NCI-H510A treated with DMSO at 0.1 percent for 48 hours (cell line): Measurements from ENCODE around the gene CHML.

Source experiments
- DNase-seq: peaks from one replicate; lab custom pipeline; 2025; lab: John Stamatoyannopoulos, UW

CHML gene

GRCh38 chr1:241646201-241646600 lies 6.0 kb upstream of the CHML start:
- DNase-seq, result no peak

GRCh38 chr1:241645199-241645598 lies 5.0 kb upstream of the CHML start:
- DNase-seq, result no peak

GRCh38 chr1:241644259-241644658 lies 4.1 kb upstream of the CHML start:
- no peak for DNase-seq

GRCh38 chr1:241642593-241642944 lies 2.4 kb upstream of the CHML start:
- DNase-seq, result no peak

- DNase-seq, result no peak
Measured at GRCh38 chr1:241641773-241642592, 1.8 kb upstream of the CHML start.

GRCh38 chr1:241640867-241641622 lies 876 bp upstream of the CHML start:
- DNase-seq, result peak; percentile 18

- no peak for DNase-seq
Measured at GRCh38 chr1:241639623-241640148, 483 bp downstream of the CHML start.

GRCh38 chr1:241638909-241639622 lies 1.1 kb downstream of the CHML start:
- DNase-seq, result no peak

GRCh38 chr1:241638099-241638682 lies 2.0 kb downstream of the CHML start:
- DNase-seq, result no peak

- DNase-seq, result no peak
Measured at GRCh38 chr1:241637604-241638003, 2.6 kb downstream of the CHML start.

- no peak for DNase-seq
Measured at GRCh38 chr1:241637046-241637590, 3.1 kb downstream of the CHML start.

GRCh38 chr1:241636291-241636690 lies 3.9 kb downstream of the CHML start:
- DNase-seq, result no peak

GRCh38 chr1:241635556-241636152 lies 4.5 kb downstream of the CHML start:
- no peak for DNase-seq

GRCh38 chr1:241632987-241633386 lies 7.2 kb downstream of the CHML start:
- DNase-seq, result no peak

- no peak for DNase-seq
Measured at GRCh38 chr1:241631674-241632073, 8.5 kb downstream of the CHML start.

GRCh38 chr1:241630899-241631298 lies 9.3 kb downstream of the CHML start:
- DNase-seq, result no peak

- peak; percentile 3 for DNase-seq
Measured at GRCh38 chr1:241630476-241630875, 9.7 kb downstream of the CHML start.

- no peak for DNase-seq
Measured at GRCh38 chr1:241630005-241630404, 10.2 kb downstream of the CHML start.

GRCh38 chr1:241627453-241628259 lies 12.5 kb downstream of the CHML start:
- DNase-seq, result peak; percentile 4

- no peak for DNase-seq
Measured at GRCh38 chr1:241624935-241625334, 15.2 kb downstream of the CHML start.

- DNase-seq, result no peak
Measured at GRCh38 chr1:241622669-241623068, 17.5 kb downstream of the CHML start.
